IPS-NIHi11 (cell line): ENCODE data around the gene FGF11.
A peak's percentile ranks its signal among the peaks of the same experiment; 100 is the strongest.

Source experiments
- DNase-seq: peaks from one replicate; pipeline ENCODE4 v3.0.0; 2012; ENCODE audit warnings: mixed read lengths, low spot score

The FGF11 gene

GRCh38 chr17:7439462-7440112, at the start of gene FGF11:
Gene FGF11 (plus strand): TSS chr17:7439512. CDS start chr17:7439621, 109 bp downstream.
- DNase-seq = no peak

- no peak for DNase-seq
Observed at GRCh38 chr17:7389924-7390910, 49.1 kb upstream of the FGF11 start.

- no peak for DNase-seq
Observed at GRCh38 chr17:7391307-7391706, 48.0 kb upstream of the FGF11 start.

- DNase-seq = no peak
Observed at GRCh38 chr17:7392696-7393612, 46.4 kb upstream of the FGF11 start.

- peak; percentile 86 for DNase-seq
Observed at GRCh38 chr17:7393613-7394451, 45.5 kb upstream of the FGF11 start.

GRCh38 chr17:7394452-7395191, 44.7 kb upstream of the FGF11 start, which contains the start of gene PLSCR3:
Gene PLSCR3 (minus strand): TSS chr17:7394525. CDS start chr17:7394110, 415 bp downstream.
- DNase-seq = peak; percentile 97

GRCh38 chr17:7396147-7396546, 43.2 kb upstream of the FGF11 start:
- no peak for DNase-seq

- DNase-seq = no peak
Observed at GRCh38 chr17:7398612-7399011, 40.7 kb upstream of the FGF11 start.

GRCh38 chr17:7403043-7403726, 36.1 kb upstream of the FGF11 start:
- DNase-seq = no peak

- DNase-seq = peak; percentile 80
Observed at GRCh38 chr17:7403727-7403976, 35.7 kb upstream of the FGF11 start.

- peak; percentile 88 for DNase-seq
Observed at GRCh38 chr17:7403977-7404736, 35.2 kb upstream of the FGF11 start, which contains the start of gene TMEM256. Gene TMEM256 (minus strand): TSS chr17:7404097. CDS start chr17:7404084, 13 bp downstream.

- peak; percentile 75 for DNase-seq
Observed at GRCh38 chr17:7404737-7405349, 34.5 kb upstream of the FGF11 start.

GRCh38 chr17:7405350-7406234, 33.7 kb upstream of the FGF11 start:
- DNase-seq = peak; percentile 60

GRCh38 chr17:7406235-7406825, 33.0 kb upstream of the FGF11 start:
- no peak for DNase-seq

GRCh38 chr17:7407082-7407481, 32.2 kb upstream of the FGF11 start:
- no peak for DNase-seq

- DNase-seq = no peak
Observed at GRCh38 chr17:7407485-7408251, 31.6 kb upstream of the FGF11 start, which contains the start of gene NLGN2. Gene NLGN2 (plus strand): TSS chr17:7407845. CDS start chr17:7408256, 411 bp downstream.
